Left hindlimb (tissue), 1 donor: ENCODE results near the gene RAPGEF1.

Experiments
- DNase-seq: peaks from one replicate; pipeline ENCODE4 v3.0.0-alpha.2; 2018

The RAPGEF1 gene

DNA sequence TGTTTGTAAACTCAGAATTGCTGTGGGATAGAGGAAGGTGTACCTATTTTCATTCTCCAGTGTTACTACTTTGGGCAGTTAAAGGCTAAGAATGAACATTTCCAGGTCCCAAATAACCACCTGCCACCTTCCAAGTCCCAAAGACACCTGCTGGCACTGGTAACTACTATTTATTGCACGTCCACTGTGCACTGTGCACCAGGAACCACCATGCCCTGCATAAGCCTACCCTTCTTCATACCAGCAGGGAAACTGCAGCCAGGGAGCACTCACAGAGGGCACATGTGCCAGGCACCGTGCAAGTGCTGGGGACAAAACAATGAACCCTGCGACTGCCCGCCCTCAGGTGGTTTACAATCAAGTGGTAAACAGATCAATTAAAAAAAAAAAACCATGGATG, 34.9 kb downstream of the RAPGEF1 start:
- no peak for DNase-seq

DNA sequence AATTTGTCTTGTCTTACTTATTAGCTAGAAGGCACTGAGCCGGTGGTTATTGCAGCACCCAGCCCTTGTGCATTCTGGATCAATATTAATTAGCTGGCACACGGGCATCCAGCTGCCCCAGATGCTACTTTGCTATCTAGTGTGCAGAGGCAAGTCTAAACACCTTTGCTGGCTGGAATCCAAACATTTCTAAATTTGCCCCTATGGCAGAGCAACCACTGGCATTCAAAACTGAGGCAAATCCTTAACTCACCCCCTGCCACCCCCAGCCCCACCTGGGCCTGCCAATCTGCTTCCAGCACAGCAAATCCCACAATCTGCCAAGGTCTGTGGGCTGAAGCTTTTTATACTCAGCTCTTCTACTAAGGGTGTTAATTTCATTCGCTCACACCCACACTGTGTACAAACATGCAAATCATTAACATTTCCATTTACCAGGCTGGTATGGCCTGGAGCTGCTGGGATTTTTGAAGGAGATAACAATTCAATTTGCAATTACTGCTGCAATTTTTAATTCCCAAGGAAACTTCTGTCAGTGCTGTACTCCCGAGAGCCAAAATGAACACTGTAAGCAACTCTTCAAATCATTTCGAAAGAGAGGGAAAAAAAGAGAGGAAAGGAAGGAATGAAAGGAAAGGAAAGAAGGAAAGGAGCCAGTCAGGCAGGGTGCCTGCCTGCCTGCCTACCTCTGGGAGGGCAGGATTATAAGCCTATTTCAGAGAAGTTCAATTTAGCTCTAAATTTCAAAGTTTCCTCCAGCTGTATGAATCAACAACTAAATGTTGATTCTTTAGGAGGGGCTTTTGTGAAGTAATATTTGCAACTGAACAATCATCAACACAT, 35.5 kb downstream of the RAPGEF1 start:
- no peak for DNase-seq

DNA sequence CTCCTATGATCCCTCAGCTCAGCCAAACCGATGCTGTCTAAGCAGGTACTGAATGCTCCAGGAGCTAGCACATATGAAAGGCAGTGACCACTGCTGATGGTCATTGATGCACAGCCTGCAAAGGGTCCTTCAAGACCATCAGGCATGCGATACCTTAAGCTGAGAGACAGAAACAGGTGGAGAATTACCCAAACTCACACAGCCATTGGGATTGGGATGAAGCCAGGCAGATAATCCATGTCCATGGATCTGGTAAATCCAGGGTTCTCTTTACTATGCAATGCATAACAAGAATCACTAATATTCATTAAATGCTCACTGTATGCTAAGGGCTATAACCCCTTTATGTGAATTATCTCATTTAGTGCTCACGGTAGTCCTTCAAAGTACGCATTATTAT, 36.2 kb downstream of the RAPGEF1 start:
- DNase-seq, result no peak

GRCh38 chr9:131702911-131703310, 37.0 kb downstream of the RAPGEF1 start:
- no peak for DNase-seq

DNA sequence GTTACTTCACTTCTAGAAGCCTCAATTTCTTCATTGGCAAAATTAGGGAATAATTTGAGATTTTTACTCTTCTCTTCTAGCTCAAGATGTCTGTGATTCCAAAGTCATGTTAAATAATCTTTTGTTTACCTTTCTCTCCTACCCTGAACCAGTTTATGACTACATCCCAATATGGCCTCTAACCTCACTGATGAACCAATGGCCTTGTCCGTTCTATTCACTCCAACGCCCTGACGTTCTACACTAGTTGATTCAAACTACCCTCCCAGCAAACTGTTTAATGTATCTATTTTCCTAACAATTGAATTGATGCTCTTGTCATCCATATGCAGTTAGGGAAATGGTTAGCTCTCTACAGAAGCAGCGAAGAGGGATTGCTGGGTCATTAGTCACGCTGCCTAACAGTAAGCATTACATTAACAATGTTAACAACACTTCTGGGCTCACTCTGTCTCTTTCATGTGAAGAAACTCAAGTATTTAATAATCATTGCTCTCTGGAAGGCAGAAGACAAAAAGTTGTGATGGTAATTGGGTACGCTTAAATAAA, 38.0 kb downstream of the RAPGEF1 start:
- DNase-seq, result no peak

- DNase-seq, result no peak
Measured at GRCh38 chr9:131701436-131701781, 38.5 kb downstream of the RAPGEF1 start.

DNA sequence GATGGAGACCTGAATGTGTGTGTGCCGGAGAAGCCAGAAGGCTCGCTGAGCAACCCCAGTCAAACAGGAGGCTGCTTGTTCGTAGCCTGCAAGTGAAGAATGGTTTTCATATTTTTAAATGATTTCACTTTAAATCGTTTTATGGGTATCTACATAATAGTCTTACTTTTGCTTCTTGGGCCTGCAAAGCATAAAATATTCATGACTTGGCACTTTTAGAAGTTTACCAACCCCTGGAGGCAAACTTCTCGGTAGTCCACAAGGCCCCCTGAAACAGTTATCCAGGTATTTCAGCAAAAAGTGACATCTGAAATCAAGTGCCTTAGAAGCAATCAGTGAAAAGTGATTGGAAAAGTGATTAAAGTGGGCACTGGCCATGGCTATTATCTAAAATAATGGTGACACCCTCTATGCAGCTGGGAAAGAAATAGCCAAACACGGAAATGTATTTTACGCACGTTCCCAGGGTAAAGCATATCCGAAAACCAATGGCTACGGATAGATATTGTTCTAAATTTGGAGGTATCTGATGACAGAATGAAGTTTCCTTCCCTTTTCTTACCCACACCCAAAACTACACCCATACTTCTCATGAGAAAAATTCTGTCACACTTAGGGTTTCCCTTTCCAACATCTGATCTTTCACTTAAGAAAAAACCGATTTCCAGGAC, 39.0 kb downstream of the RAPGEF1 start:
- no peak for DNase-seq

- DNase-seq, result no peak
Measured at GRCh38 chr9:131700076-131700475, 39.8 kb downstream of the RAPGEF1 start.

DNA sequence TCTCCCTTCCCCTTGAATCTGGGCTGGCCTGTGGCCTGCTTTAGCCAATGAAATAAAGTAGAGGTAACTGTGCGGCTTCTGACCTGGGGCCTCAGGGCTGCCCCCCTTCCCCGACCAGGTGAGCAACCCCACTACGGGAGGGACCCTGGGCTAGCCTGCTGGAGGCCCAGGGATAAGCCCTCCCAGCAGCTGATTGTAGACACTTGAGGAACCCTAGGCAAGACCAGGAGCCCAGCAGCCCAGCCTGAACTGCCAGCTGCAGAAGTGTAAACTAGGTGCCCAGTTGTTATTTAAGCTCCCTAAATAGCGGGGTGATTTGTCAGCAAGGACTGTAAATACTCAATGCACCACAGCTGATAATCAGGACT, 41.3 kb downstream of the RAPGEF1 start:
- DNase-seq, result no peak

DNA sequence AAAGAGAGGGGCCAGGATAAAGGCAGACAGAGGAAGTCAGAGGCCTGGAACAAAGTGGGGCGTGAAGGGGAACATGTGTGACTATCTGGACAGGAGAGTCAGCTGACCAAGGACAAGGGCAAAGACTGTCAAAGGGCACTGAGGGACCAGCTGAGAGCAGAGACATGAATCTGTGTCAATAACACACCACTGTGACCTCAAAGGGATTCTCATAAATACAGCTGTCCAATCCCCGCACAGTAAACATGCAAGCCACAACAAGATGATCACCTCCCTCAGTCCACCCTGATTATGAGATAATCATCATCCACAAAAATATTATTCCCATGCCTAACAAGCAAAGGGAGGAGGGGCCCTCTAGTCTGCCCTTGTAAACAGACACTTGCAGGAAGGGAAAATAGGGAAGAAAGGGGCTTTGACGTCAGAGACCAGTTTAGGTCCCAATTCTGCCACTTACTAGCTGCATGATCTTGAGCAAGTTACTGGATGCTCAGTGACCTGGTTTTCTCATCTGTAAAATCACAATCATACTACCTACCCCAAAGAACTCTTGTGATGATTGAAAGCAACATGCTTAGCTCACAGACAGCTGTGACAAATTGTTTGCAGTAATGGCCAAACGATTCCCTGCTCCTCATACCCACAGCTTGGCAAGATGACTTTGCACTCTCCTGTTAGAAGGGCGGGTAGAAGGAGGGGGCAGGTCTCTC, 41.8 kb downstream of the RAPGEF1 start:
- DNase-seq, result no peak

- DNase-seq, result no peak
Measured at GRCh38 chr9:131697097-131697496, 42.8 kb downstream of the RAPGEF1 start.

- no peak for DNase-seq
Measured at GRCh38 chr9:131695836-131696460, 43.9 kb downstream of the RAPGEF1 start.

GRCh38 chr9:131695366-131695765, 44.5 kb downstream of the RAPGEF1 start:
- DNase-seq, result no peak

GRCh38 chr9:131693651-131694597, 46.0 kb downstream of the RAPGEF1 start:
- DNase-seq, result no peak

DNA sequence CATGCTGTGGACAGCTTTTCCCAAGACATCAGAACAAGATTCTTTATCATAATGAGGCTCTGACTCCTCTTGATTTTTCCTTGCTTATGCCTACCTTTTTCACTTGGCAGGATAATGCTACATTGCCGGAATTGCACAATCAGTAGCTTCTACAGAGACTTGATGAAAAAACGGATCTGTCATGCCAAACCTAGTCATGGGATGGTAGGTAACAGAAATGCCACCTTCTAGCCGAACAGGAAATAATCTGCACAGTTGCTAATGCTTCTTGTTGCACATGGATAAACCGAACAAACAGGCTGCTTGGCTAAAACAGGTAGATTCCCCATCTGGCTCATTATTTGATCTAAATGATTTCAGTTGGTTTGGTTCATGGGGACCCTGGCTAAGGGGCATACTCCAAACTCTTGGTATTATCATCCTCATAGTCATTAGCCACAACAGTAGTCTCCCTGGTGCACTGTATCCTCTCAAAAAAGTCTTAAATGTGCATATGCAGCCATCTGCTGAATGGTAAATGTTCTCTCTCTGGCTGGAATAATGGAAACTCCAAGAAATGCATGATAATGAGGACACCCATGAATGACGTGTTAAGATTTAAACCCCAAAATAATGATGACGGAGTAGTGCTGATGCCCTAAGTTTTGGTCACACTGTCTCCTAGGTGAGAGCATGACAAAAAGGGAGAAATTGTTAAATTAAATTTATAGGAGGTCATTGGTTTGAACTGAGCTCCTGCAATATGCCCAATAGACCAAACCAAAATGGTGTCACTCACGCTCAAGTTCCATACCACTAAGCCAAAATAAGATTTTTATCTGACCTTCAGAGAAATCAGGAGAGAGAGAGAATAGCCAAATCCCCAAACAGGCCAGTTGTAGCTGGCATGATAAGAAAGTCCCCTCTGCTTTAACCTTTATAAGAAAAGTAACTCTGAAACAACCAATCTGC, 47.0 kb downstream of the RAPGEF1 start:
- DNase-seq, result no peak

GRCh38 chr9:131691969-131692611, 47.8 kb downstream of the RAPGEF1 start:
- no peak for DNase-seq

- no peak for DNase-seq
Measured at GRCh38 chr9:131690941-131691573, 48.8 kb downstream of the RAPGEF1 start.

DNA sequence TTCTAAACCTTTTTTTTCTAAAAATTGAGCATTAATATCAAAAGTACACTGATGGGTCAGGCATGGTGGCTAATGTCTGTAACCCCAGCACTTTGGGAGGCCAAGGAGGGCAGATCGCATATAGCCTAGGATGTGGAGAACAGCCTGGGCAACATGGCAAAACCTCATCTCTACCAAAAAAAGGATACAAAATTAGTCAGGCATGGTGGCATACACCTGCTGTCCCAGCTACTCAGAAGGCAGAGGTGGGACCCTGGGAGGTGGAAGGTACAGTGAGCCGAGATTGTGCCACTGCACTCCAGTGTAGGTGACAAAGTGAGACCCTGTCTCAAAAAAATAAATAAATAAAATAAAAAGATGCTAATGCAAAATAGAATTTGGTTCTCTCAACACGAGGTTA, 49.4 kb downstream of the RAPGEF1 start:
- no peak for DNase-seq

GRCh38 chr9:131688377-131688776, 51.5 kb downstream of the RAPGEF1 start:
- DNase-seq, result no peak
